K562 (cell line): ENCODE data around the gene UNC5B. TPM values are rescaled to one million over a fixed set of nuclear protein-coding genes. Genes with fewer than 3 reads are reported as not detected.
A peak's percentile ranks its signal among the peaks of the same experiment; 100 is the strongest.

Experiments
- CHAMP1 ChIP-seq: fragments of 450-650 bp; IDR thresholded peaks from 2 replicates; pipeline ENCODE4 v1.6.1; 2016; ENCODE audit warnings: mild to moderate bottlenecking
- GABPB1 ChIP-seq: sonication (generic); formaldehyde crosslinking; IDR thresholded peaks from 2 replicates; pipeline ENCODE4 v1.8.0; 2022; ENCODE audit warnings: mild to moderate bottlenecking, missing genetic modification reagents
- MEF2A ChIP-seq: IDR thresholded peaks from 2 replicates; pipeline ENCODE4 v1.6.1; 2011; ENCODE audit warnings: low read depth, mild to moderate bottlenecking, low read length, moderate library complexity; ENCODE audit not compliant: control insufficient read depth
- RBFOX2 ChIP-seq: fragments of 200-400 bp; formaldehyde crosslinking; IDR thresholded peaks from 2 replicates; pipeline ENCODE4 v1.6.1; 2017; ENCODE audit warnings: low read depth, mild to moderate bottlenecking, low read length, moderate library complexity
- REST ChIP-seq, 2 experiments: fragments of 450-650 bp; formaldehyde crosslinking in 1 of 2; IDR thresholded peaks; 2 replicates each; pipeline versions ENCODE4 v1.4.0 to v1.6.1; 2014 to 2020; ENCODE audit warnings: mild to moderate bottlenecking in 2 of 2, borderline replicate concordance in 1 of 2, low read depth in 1 of 2
- RFX1 ChIP-seq: fragments of 450-650 bp; IDR thresholded peaks from 2 replicates; pipeline ENCODE4 v1.6.1; 2016; ENCODE audit warnings: mild to moderate bottlenecking, moderate library complexity
- ZNF316 ChIP-seq: fragments of 450-650 bp; IDR thresholded peaks from 2 replicates; pipeline ENCODE4 v1.6.1; 2016
- ZNF407 ChIP-seq: fragments of 450-650 bp; IDR thresholded peaks from 2 replicates; pipeline ENCODE4 v1.6.1; 2016; ENCODE audit warnings: low read depth
- polyA plus RNA-seq, 8 experiments: library from polyadenylated mRNA; depleted of rRNA in 4 of 8; stranded (reverse) in 5 of 8; unstranded in 3 of 8; fragments of >200 nt; fragmentation: Nextera tagmentation in 2 of 8; fragmentation: Illumina TruSeq in 1 of 8; extraction: Ambion mirVana in 2 of 8; extraction: Trizol in 1 of 8; gene quantifications; 2 replicates each; pipeline versions ENCODE4 v1.2.1 to v1.2.3, GENCODE V29; 2011 to 2014; ENCODE audit warnings: inconsistent platforms in 1 of 8, missing spikeins in 1 of 8
- total RNA-seq, 7 experiments: library from RNA; depleted of rRNA in 6 of 7; stranded (reverse); fragments of >200 nt in 6 of 7; fragmentation: Illumina TruSeq in 2 of 7; extraction: Trizol in 2 of 7; gene quantifications; 2 replicates each; pipeline versions ENCODE4 v1.2.1 to v1.2.3, GENCODE V29; 2011 to 2021; ENCODE audit warnings: low replicate concordance in 1 of 7

Gene UNC5B
- total and polyA plus RNA-seq, 9 of the 15 experiments (the other 6 are each of a cell fraction or from before 2014, with no cell fraction given), result 0.10 to 8.4 (median 2.1) TPM

GRCh38 chr10:71319042-71319799 lies 106.9 kb downstream of the UNC5B start, which contains the start of gene SLC29A3 (continued):
- no peak for TF ChIP-seq MEF2A
- peak; percentile 70 for TF ChIP-seq REST (IDR thresholded peaks at IDR 0.05; ENCODE audit: borderline replicate concordance)
- TF ChIP-seq REST (CRISPR knock-in tag; IDR thresholded peaks at IDR 0.05; ENCODE audit: low read depth), result no peak; the same call in 1 of the 2 replicates
- TF ChIP-seq RBFOX2, result peak; percentile 88
- TF ChIP-seq ZNF316, result no peak
- no peak for TF ChIP-seq RFX1
- no peak for TF ChIP-seq CHAMP1
- peak; percentile 74 for TF ChIP-seq GABPB1 (CRISPR knock-in tag)
- no peak for TF ChIP-seq ZNF407
